Testis (tissue), 3 donors: ENCODE results near the gene PLCE1. TPM values are rescaled to one million over a fixed set of nuclear protein-coding genes. Genes with fewer than 3 reads are reported as not detected.
A peak's percentile ranks its signal among the peaks of the same experiment; 100 is the strongest.
"Not testable (repeated sequence)": the region's sequence is repeated elsewhere in the genome, so short reads cannot be mapped to it uniquely, and the experiment has no call there.

ENCODE experiments used
- DNase-seq: peaks from one replicate; pipeline ENCODE4 v3.0.0-alpha.2; 2019
- H3K27ac ChIP-seq, 2 donors: fragments of 200-600 bp; sonication (generic); one replicate each; pipeline ENCODE4 v1.5.1; 2019
- H3K27me3 ChIP-seq: fragments of 200-600 bp; sonication (generic); one replicate; pipeline ENCODE4 v1.5.1; 2019
- H3K36me3 ChIP-seq: fragments of 200-600 bp; sonication (generic); one replicate; pipeline ENCODE4 v1.5.1; 2017; ENCODE audit warnings: low read depth; ENCODE audit errors: missing control alignments
- H3K4me1 ChIP-seq: fragments of 200-600 bp; sonication (generic); one replicate; pipeline ENCODE4 v1.5.1; 2019
- H3K4me3 ChIP-seq, 2 donors: fragments of 200-600 bp; sonication (generic); one replicate each; pipeline ENCODE4 v1.5.1; 2017 to 2019
- H3K9me3 ChIP-seq: fragments of 200-600 bp; sonication (generic); one replicate; pipeline ENCODE4 v1.5.1; 2017
- POLR2A ChIP-seq: fragments of 450-650 bp; IDR thresholded peaks from one replicate; pipeline ENCODE4 v1.6.1; 2017; ENCODE audit warnings: antibody characterized with exemption, mild to moderate bottlenecking, moderate library complexity
- WGBS, 2 donors: methylation state at CpG; one replicate each; pipeline ENCODE4 v1.1.5; 2018; 5-methylcytosine and 5-hydroxymethylcytosine counted together
- intact Hi-C: fragments of 100-400 bp; cut with DNase I; formaldehyde crosslinking; loops from one replicate; pipeline ENCODE4 v1.15.1; 2023; ENCODE audit warnings: low total_unique reads
- polyA plus RNA-seq: library from polyadenylated mRNA; stranded (reverse); fragments of 350-450 nt; fragmentation: Illumina TruSeq; extraction: RNeasy Lipid Tissue Mini Kit (QIAGEN cat#74804); gene quantifications from one replicate; pipeline ENCODE4 v1.2.3, GENCODE V29; 2014; ENCODE audit warnings: low read depth, low replicate concordance; ENCODE audit not compliant: insufficient read depth
- total RNA-seq, 2 donors: library from RNA; depleted of rRNA; stranded (reverse); fragments of >200 nt; gene quantifications; one replicate each; pipeline ENCODE4 v1.2.3, GENCODE V29; 2016
- TF ChIP-seq, protein P1 (sequence below), 3 experiments: fragments of 450-650 bp in 2 of 3; fragments of 200-600 bp in 1 of 3; sonication (generic) in 1 of 3; IDR thresholded peaks; one replicate each; pipeline ENCODE4 v1.5.1; 2016 to 2019; ENCODE audit warnings: antibody characterized with exemption in 3 of 3, mild to moderate bottlenecking in 2 of 3, moderate library complexity in 1 of 3

Gene PLCE1
- total and polyA plus RNA-seq, 3 donors from 2014 or later: 4.2 to 8.2 (median 6.7) TPM

DNA sequence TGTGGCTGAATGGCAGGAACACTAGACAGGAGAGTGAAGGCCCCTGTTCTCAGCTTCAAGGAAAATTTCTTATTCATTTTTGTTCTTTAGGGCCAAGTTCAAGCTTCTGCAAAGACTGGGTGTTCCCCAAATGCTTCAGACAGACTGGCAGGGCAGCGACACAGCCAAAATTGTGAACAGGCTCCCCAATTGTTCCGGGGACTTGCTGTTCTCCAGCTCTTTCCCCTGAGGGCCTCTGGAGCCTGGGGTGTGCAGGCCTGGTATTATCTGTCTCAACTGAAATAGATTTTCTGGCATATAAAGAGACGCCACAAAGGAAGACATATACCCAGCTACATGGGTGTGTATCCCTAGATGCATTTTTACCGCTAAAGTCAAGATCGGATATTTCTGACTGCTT, 30.3 kb upstream of the PLCE1 start:
- TF ChIP-seq, protein P1, sequence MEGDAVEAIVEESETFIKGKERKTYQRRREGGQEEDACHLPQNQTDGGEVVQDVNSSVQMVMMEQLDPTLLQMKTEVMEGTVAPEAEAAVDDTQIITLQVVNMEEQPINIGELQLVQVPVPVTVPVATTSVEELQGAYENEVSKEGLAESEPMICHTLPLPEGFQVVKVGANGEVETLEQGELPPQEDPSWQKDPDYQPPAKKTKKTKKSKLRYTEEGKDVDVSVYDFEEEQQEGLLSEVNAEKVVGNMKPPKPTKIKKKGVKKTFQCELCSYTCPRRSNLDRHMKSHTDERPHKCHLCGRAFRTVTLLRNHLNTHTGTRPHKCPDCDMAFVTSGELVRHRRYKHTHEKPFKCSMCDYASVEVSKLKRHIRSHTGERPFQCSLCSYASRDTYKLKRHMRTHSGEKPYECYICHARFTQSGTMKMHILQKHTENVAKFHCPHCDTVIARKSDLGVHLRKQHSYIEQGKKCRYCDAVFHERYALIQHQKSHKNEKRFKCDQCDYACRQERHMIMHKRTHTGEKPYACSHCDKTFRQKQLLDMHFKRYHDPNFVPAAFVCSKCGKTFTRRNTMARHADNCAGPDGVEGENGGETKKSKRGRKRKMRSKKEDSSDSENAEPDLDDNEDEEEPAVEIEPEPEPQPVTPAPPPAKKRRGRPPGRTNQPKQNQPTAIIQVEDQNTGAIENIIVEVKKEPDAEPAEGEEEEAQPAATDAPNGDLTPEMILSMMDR (IDR thresholded peaks at IDR 0.05): no peak
- TF ChIP-seq POLR2A: no peak
- H3K4me1 ChIP-seq: no peaks in the 10 kb centered on the region
- no peak for DNase-seq

GRCh38 chr10:93965911-93966310, 27.8 kb upstream of the PLCE1 start:
- intact Hi-C loops: no loop called here
- Histone ChIP-seq H3K4me3 (no peak overlapping the region), H3K9me3 (no peaks in the 10 kb centered on the region), H3K27me3 (no peaks in the 10 kb centered on the region), H3K4me1 (no peaks in the 10 kb centered on the region), H3K36me3 (no peaks in the 10 kb centered on the region), H3K27ac (no peak overlapping the region)
- no peak for DNase-seq
- TF ChIP-seq POLR2A: no peak
- TF ChIP-seq, protein P1 (IDR thresholded peaks at IDR 0.05): no peak

More for the DNA sequence above, 30.3 kb upstream of the PLCE1 start:
- 62 to 75% methylated on average over 5 of the region's 5 CpGs for WGBS, 2 donors
- H3K36me3 ChIP-seq: no peaks in the 10 kb centered on the region
- no peaks in the 10 kb centered on the region for H3K9me3 ChIP-seq
- H3K27me3 ChIP-seq: no peaks in the 10 kb centered on the region
- peak overlapping the region; percentile 19 to 23 for H3K27ac ChIP-seq
- H3K4me3 ChIP-seq: no peak overlapping the region
- intact Hi-C loops: no loop called here

- no peaks in the 10 kb centered on the region for H3K36me3 ChIP-seq
- H3K4me1 ChIP-seq: no peaks in the 10 kb centered on the region
- TF ChIP-seq, protein P1 (IDR thresholded peaks at IDR 0.05): no peak
- TF ChIP-seq POLR2A: no peak
- DNase-seq: no peak
- H3K27ac ChIP-seq: no peak overlapping the region
- intact Hi-C loops: no loop called here
- no peaks in the 10 kb centered on the region for H3K27me3 ChIP-seq
- no peak overlapping the region for H3K4me3 ChIP-seq
- no peaks in the 10 kb centered on the region for H3K9me3 ChIP-seq
- WGBS, 2 donors: 95 to 98% methylated on average over 2 of the region's 2 CpGs
Observed at GRCh38 chr10:93967756-93968155, 26.0 kb upstream of the PLCE1 start.

DNA sequence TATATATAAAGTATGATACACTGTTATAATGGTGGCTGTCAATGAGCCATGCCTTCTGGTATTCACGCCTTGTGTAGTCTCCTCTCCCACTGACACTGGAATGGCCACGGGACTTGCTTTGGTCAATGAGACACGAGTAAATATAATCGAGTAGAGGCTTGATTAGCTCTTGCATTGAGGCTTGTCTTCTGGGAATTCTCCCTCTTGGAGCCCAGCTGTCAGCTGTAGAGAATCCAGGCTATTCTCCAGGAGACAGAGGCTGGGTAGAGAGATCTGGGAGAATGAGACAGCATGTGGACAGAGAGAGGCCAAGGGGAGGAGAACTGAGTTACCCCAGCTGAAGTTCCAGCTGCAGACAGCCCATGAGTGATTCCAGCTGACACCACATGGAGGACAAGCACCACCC, 25.2 kb upstream of the PLCE1 start:
- H3K4me1 ChIP-seq: no peaks in the 10 kb centered on the region
- H3K4me3 ChIP-seq: no peak overlapping the region
- TF ChIP-seq, protein P1 (IDR thresholded peaks at IDR 0.05): no peak
- no peak for TF ChIP-seq POLR2A
- intact Hi-C loops: no loop called here
- H3K9me3 ChIP-seq: no peaks in the 10 kb centered on the region
- no peak for DNase-seq
- H3K27me3 ChIP-seq: no peaks in the 10 kb centered on the region
- 57 to 58% methylated on average over 4 of the region's 4 CpGs for WGBS, 2 donors
- no peak overlapping the region for H3K27ac ChIP-seq
- no peaks in the 10 kb centered on the region for H3K36me3 ChIP-seq

DNA sequence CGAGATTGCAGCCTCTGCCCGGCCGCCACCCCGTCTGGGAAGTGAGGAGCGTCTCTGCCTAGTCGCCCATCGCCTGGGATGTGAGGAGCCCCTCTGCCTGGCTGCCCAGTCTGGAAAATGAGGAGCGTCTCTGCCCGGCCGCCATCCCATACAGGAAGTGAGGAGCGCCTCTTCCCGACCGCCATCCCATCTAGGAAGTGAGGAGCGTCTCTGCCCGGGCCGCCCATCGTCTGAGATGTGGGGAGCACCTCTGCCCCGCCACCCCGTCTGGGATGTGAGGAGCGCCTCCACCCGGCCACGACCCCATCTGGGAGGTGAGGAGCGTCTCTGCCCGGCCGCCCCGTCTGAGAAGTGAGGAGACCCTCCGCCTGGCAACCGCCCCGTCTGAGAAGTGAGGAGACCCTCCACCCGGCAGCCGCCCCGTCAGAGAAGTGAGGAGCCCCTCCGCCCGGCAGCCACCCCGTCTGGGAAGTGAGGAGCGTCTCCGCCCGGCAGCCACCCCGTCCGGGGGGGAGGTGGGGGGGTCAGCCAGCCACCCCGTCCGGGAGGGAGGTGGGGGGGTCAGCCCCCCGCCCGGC, 23.2 kb upstream of the PLCE1 start:
- H3K27me3 ChIP-seq, H3K9me3 ChIP-seq, DNase-seq, H3K4me1 ChIP-seq, H3K36me3 ChIP-seq, intact Hi-C loops, H3K27ac ChIP-seq: not testable (repeated sequence)
- peak overlapping the region; percentile 36 to 41 for H3K4me3 ChIP-seq
- WGBS, 2 donors: 68 to 76% methylated on average over 5 to 31 of the region's 44 CpGs
